ENCODE results near the gene CYP2F1.

CYP2F1 gene, protein sequence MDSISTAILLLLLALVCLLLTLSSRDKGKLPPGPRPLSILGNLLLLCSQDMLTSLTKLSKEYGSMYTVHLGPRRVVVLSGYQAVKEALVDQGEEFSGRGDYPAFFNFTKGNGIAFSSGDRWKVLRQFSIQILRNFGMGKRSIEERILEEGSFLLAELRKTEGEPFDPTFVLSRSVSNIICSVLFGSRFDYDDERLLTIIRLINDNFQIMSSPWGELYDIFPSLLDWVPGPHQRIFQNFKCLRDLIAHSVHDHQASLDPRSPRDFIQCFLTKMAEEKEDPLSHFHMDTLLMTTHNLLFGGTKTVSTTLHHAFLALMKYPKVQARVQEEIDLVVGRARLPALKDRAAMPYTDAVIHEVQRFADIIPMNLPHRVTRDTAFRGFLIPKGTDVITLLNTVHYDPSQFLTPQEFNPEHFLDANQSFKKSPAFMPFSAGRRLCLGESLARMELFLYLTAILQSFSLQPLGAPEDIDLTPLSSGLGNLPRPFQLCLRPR

DNA sequence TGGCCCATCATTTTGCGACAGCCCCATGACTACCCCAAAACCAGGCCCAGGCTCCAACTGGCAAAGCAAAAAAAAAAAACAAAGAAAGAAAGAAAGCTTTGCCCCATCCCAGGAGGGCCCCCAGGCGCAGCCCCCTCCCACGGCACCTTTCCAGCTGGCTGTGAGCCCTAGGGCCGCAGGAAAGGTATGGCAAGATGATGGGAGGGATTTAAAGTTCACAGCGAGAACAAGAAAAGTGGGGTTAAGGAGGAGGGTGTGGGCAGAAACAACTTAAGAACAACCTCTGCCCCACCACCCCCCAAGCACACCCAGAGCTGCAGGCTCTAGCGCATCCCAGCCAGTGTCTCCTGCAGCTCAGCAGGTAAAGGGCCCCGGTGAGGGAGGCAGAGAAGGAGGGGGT lies at the start of gene CYP2F1:
Gene CYP2F1 (plus strand): TSS at position 301 of the 400 bp plus-strand sequence. CDS start 1,757 bp downstream, outside the sequence.
- no peak within 1 kb of the TSS for H3K4me2 ChIP-seq (ENCODE audit: low read depth, low read length, poor library complexity, severe bottlenecking)
- no peak within 1 kb of the TSS for H3K27ac ChIP-seq (ENCODE audit: low read depth, low read length)
- H3K9me2 ChIP-seq (replicated peaks; ENCODE audit: insufficient read depth, low read length): no peaks in the 10 kb centered on the region
- no peaks in the 10 kb centered on the region for H3K79me2 ChIP-seq (ENCODE audit: insufficient read depth, low read length)
- H3K36me3 ChIP-seq (ENCODE audit: low read length): no peaks in the 10 kb centered on the region
- H3K9me3 ChIP-seq (ENCODE audit: insufficient read depth, low read length): no peaks in the 10 kb centered on the region
- no peak within 1 kb of the TSS for H3K9ac ChIP-seq (ENCODE audit: low read length)
- no peak within 1 kb of the TSS for H3K4me3 ChIP-seq (ENCODE audit: insufficient read depth, low read length, poor library complexity, severe bottlenecking)
- H3F3A ChIP-seq (ENCODE audit: insufficient read depth): no peaks in the 10 kb centered on the region
- H2AFZ ChIP-seq (ENCODE audit: low read depth, low read length, severe bottlenecking): no peak within 1 kb of the TSS
- no peaks in the 10 kb centered on the region for H4K20me1 ChIP-seq (ENCODE audit: low read depth, low read length)
- TF ChIP-seq, protein P1, sequence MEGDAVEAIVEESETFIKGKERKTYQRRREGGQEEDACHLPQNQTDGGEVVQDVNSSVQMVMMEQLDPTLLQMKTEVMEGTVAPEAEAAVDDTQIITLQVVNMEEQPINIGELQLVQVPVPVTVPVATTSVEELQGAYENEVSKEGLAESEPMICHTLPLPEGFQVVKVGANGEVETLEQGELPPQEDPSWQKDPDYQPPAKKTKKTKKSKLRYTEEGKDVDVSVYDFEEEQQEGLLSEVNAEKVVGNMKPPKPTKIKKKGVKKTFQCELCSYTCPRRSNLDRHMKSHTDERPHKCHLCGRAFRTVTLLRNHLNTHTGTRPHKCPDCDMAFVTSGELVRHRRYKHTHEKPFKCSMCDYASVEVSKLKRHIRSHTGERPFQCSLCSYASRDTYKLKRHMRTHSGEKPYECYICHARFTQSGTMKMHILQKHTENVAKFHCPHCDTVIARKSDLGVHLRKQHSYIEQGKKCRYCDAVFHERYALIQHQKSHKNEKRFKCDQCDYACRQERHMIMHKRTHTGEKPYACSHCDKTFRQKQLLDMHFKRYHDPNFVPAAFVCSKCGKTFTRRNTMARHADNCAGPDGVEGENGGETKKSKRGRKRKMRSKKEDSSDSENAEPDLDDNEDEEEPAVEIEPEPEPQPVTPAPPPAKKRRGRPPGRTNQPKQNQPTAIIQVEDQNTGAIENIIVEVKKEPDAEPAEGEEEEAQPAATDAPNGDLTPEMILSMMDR (IDR thresholded peaks at IDR 0.05; ENCODE audit: insufficient read depth, low read length, poor library complexity, severe bottlenecking): no peak
- no peak for TF ChIP-seq EZH2phosphoT487 (conservative IDR thresholded peaks at IDR 0.05; ENCODE audit: low read length)
- no peaks in the 10 kb centered on the region for H3K27me3 ChIP-seq (ENCODE audit: low read length)

DNA sequence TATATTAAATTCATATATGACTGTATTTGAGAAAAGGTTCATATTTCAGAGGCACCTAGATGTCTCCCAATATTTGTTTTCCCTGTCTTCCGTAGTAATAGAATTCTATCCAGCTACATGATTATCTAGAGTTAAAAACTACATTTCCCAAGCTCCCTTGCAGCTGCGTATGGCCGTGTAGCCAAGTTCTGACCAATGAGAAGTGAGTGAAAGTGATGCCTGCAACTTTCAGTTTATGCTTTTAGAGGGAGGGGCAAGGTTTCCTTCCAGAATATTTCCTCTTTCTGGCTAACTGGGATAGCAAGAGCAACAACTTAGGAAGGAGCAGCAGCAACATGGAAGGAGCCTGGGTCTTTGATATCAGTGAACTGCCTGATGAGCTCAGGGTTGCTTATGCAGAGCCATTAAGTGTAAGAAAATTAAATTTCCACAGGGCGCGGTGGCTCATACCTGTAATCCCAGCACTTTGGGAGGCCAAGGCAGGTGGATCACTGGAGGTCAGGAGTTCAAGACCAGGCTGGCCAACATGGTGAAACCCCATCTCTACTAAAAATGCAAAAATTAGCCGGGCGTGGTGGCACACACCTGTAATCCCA lies 49.2 kb upstream of the CYP2F1 start:
- H3K9ac ChIP-seq (ENCODE audit: low read length): no peak overlapping the region
- no peaks in the 10 kb centered on the region for H3K9me3 ChIP-seq (ENCODE audit: insufficient read depth, low read length)
- no peaks in the 10 kb centered on the region for H3K27me3 ChIP-seq (ENCODE audit: low read length)
- no peaks in the 10 kb centered on the region for H4K20me1 ChIP-seq (ENCODE audit: low read depth, low read length)
- no peak overlapping the region for H3K27ac ChIP-seq (ENCODE audit: low read depth, low read length)
- TF ChIP-seq, protein P1 (IDR thresholded peaks at IDR 0.05; ENCODE audit: insufficient read depth, low read length, poor library complexity, severe bottlenecking): no peak
- TF ChIP-seq EZH2phosphoT487 (conservative IDR thresholded peaks at IDR 0.05; ENCODE audit: low read length): no peak
- H3K4me2 ChIP-seq (ENCODE audit: low read depth, low read length, poor library complexity, severe bottlenecking): no peak overlapping the region
- no peak overlapping the region for H2AFZ ChIP-seq (ENCODE audit: low read depth, low read length, severe bottlenecking)
- no peaks in the 10 kb centered on the region for H3K9me2 ChIP-seq (replicated peaks; ENCODE audit: insufficient read depth, low read length)
- H3K36me3 ChIP-seq (ENCODE audit: low read length): no peaks in the 10 kb centered on the region
- H3F3A ChIP-seq (ENCODE audit: insufficient read depth): no peaks in the 10 kb centered on the region
- no peak overlapping the region for H3K4me3 ChIP-seq (ENCODE audit: insufficient read depth, low read length, poor library complexity, severe bottlenecking)
- no peaks in the 10 kb centered on the region for H3K79me2 ChIP-seq (ENCODE audit: insufficient read depth, low read length)

DNA sequence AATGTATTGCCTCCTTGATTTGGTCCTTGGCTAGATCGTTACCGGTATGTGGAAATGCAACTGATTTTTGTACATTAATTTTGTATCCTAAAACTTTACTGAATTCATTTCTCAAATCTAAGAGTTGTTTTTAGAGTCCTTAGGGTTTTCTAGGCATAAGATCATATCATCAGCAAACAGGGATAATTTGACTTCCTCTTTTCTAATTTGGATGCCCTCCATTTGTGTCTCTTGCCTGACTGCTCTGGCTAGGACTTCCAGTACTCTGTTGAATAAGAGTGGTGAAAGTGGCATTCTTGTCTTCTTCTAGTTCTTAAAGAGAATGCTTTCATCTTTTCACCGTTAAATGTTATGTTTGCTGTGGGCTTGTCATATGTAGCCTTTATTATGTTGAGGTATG lies 37.9 kb upstream of the CYP2F1 start:
- Histone ChIP-seq H3K27me3 (ENCODE audit: low read length) (no peaks in the 10 kb centered on the region), H2AFZ (ENCODE audit: low read depth, low read length, severe bottlenecking) (no peak overlapping the region), H3K9me2 (replicated peaks; ENCODE audit: insufficient read depth, low read length) (no peaks in the 10 kb centered on the region), H3K4me2 (ENCODE audit: low read depth, low read length, poor library complexity, severe bottlenecking) (no peak overlapping the region), H3F3A (ENCODE audit: insufficient read depth) (no peaks in the 10 kb centered on the region), H3K9me3 (ENCODE audit: insufficient read depth, low read length) (no peaks in the 10 kb centered on the region), H3K36me3 (ENCODE audit: low read length) (no peaks in the 10 kb centered on the region), H3K9ac (ENCODE audit: low read length) (no peak overlapping the region), H3K4me3 (ENCODE audit: insufficient read depth, low read length, poor library complexity, severe bottlenecking) (no peak overlapping the region), H3K79me2 (ENCODE audit: insufficient read depth, low read length) (no peaks in the 10 kb centered on the region), H3K27ac (ENCODE audit: low read depth, low read length) (no peak overlapping the region), H4K20me1 (ENCODE audit: low read depth, low read length) (no peaks in the 10 kb centered on the region)
- no peak for TF ChIP-seq EZH2phosphoT487 (conservative IDR thresholded peaks at IDR 0.05; ENCODE audit: low read length)
- TF ChIP-seq, protein P1 (IDR thresholded peaks at IDR 0.05; ENCODE audit: insufficient read depth, low read length, poor library complexity, severe bottlenecking): no peak

Data from SU-DHL-6 (cell line).